Measurements from ENCODE around the gene CLASP1.

- no peak for TF ChIP-seq EZH2 (IDR thresholded peaks at IDR 0.05; ENCODE audit: borderline replicate concordance, low read depth, low read length, severe bottlenecking)
- TF ChIP-seq CTCF (IDR thresholded peaks at IDR 0.05; ENCODE audit: extremely low read depth in 1 of 2, insufficient read depth in 1 of 2, low read depth in 1 of 2, low read length in 2 of 2), result no peak
- TF ChIP-seq POLR2AphosphoS5 (IDR thresholded peaks at IDR 0.05; ENCODE audit: insufficient read depth, low read depth, low read length), result no peak
- TF ChIP-seq MAX (IDR thresholded peaks at IDR 0.05; ENCODE audit: insufficient read depth, insufficient read length), result no peak
- TF ChIP-seq FOS (IDR thresholded peaks at IDR 0.05; ENCODE audit: borderline replicate concordance, insufficient read depth, low read length), result no peak
- no peak for TF ChIP-seq POLR2A (IDR thresholded peaks at IDR 0.05; ENCODE audit: low read depth, low read length)
Observed at GRCh38 chr2:121513597-121514333, 135.5 kb downstream of the CLASP1 start.

Measured in endothelial cell of umbilical vein (primary cell).